Testis (tissue), 3 donors: Measurements from ENCODE around the gene N4BP2. TPM values are rescaled to one million over a fixed set of nuclear protein-coding genes. Genes with fewer than 3 reads are reported as not detected.
"Not testable (repeated sequence)": the region's sequence is repeated elsewhere in the genome, so short reads cannot be mapped to it uniquely, and the experiment has no call there.

ENCODE experiments used
- DNase-seq: peaks from one replicate; pipeline ENCODE4 v3.0.0-alpha.2; 2019
- H3K27ac ChIP-seq, 2 donors: fragments of 200-600 bp; sonication (generic); one replicate each; pipeline ENCODE4 v1.5.1; 2019
- H3K27me3 ChIP-seq: fragments of 200-600 bp; sonication (generic); one replicate; pipeline ENCODE4 v1.5.1; 2019
- H3K36me3 ChIP-seq: fragments of 200-600 bp; sonication (generic); one replicate; pipeline ENCODE4 v1.5.1; 2017; ENCODE audit warnings: low read depth; ENCODE audit errors: missing control alignments
- H3K4me1 ChIP-seq: fragments of 200-600 bp; sonication (generic); one replicate; pipeline ENCODE4 v1.5.1; 2019
- H3K4me3 ChIP-seq, 2 donors: fragments of 200-600 bp; sonication (generic); one replicate each; pipeline ENCODE4 v1.5.1; 2017 to 2019
- H3K9me3 ChIP-seq: fragments of 200-600 bp; sonication (generic); one replicate; pipeline ENCODE4 v1.5.1; 2017
- CTCF ChIP-seq, 3 experiments: fragments of 450-650 bp in 2 of 3; fragments of 200-600 bp in 1 of 3; sonication (generic) in 1 of 3; IDR thresholded peaks; one replicate each; pipeline ENCODE4 v1.5.1; 2016 to 2019; ENCODE audit warnings: antibody characterized with exemption in 3 of 3, mild to moderate bottlenecking in 2 of 3, moderate library complexity in 1 of 3
- POLR2A ChIP-seq: fragments of 450-650 bp; IDR thresholded peaks from one replicate; pipeline ENCODE4 v1.6.1; 2017; ENCODE audit warnings: antibody characterized with exemption, mild to moderate bottlenecking, moderate library complexity
- WGBS, 2 donors: methylation state at CpG; one replicate each; pipeline ENCODE4 v1.1.5; 2018; 5-methylcytosine and 5-hydroxymethylcytosine counted together
- intact Hi-C: fragments of 100-400 bp; cut with DNase I; formaldehyde crosslinking; loops from one replicate; pipeline ENCODE4 v1.15.1; 2023; ENCODE audit warnings: low total_unique reads
- polyA plus RNA-seq: library from polyadenylated mRNA; stranded (reverse); fragments of 350-450 nt; fragmentation: Illumina TruSeq; extraction: RNeasy Lipid Tissue Mini Kit (QIAGEN cat#74804); gene quantifications from one replicate; pipeline ENCODE4 v1.2.3, GENCODE V29; 2014; ENCODE audit warnings: low read depth, low replicate concordance; ENCODE audit not compliant: insufficient read depth
- total RNA-seq, 2 donors: library from RNA; depleted of rRNA; stranded (reverse); fragments of >200 nt; gene quantifications; one replicate each; pipeline ENCODE4 v1.2.3, GENCODE V29; 2016

Gene N4BP2
- total and polyA plus RNA-seq, 3 donors from 2014 or later = 3.9 to 14.6 (median 8.5) TPM

- intact Hi-C loops = no loop called here
- Histone ChIP-seq H3K27ac (no peak overlapping the region), H3K4me3 (no peak overlapping the region), H3K27me3 (no peaks in the 10 kb centered on the region), H3K36me3 (no peaks in the 10 kb centered on the region), H3K9me3 (no peaks in the 10 kb centered on the region), H3K4me1 (no peaks in the 10 kb centered on the region)
- no peak for DNase-seq
- no peak for TF ChIP-seq CTCF (IDR thresholded peaks at IDR 0.05)
- 96 to 100% methylated on average over 2 of the region's 2 CpGs for WGBS, 2 donors
These were observed 88.1 kb downstream of the N4BP2 start for GRCh38 chr4:40144716-40145115.

GRCh38 chr4:40147490-40147889, 90.8 kb downstream of the N4BP2 start:
- H3K27ac ChIP-seq, H3K27me3 ChIP-seq, H3K4me3 ChIP-seq, H3K36me3 ChIP-seq, H3K4me1 ChIP-seq, intact Hi-C loops, DNase-seq, H3K9me3 ChIP-seq: not testable (repeated sequence)
- WGBS, 2 donors = 92% methylated on average over 19 of the region's 31 CpGs; no CpG with 5 or more reads in 1 of the 2 donors

GRCh38 chr4:40149960-40150385, 93.3 kb downstream of the N4BP2 start:
- intact Hi-C loops = no loop called here
- 92 to 93% methylated on average over 3 of the region's 3 CpGs for WGBS, 2 donors
- H3K9me3 ChIP-seq = no peaks in the 10 kb centered on the region
- no peaks in the 10 kb centered on the region for H3K36me3 ChIP-seq
- no peaks in the 10 kb centered on the region for H3K4me1 ChIP-seq
- no peak overlapping the region for H3K4me3 ChIP-seq
- H3K27ac ChIP-seq = no peak overlapping the region
- DNase-seq = peak; percentile 78
- H3K27me3 ChIP-seq = no peaks in the 10 kb centered on the region
- peak; percentile 89 to 92 (median 89) for TF ChIP-seq CTCF (IDR thresholded peaks at IDR 0.05)
- TF ChIP-seq POLR2A = no peak

GRCh38 chr4:40150932-40151331, 94.3 kb downstream of the N4BP2 start:
- no peak for DNase-seq
- Histone ChIP-seq H3K27ac (no peak overlapping the region), H3K4me1 (no peaks in the 10 kb centered on the region), H3K4me3 (no peak overlapping the region), H3K36me3 (no peaks in the 10 kb centered on the region), H3K27me3 (no peaks in the 10 kb centered on the region), H3K9me3 (no peaks in the 10 kb centered on the region)
- 89% methylated on average over 3 of the region's 3 CpGs for WGBS, 2 donors
- TF ChIP-seq CTCF (IDR thresholded peaks at IDR 0.05) (no peak), POLR2A (no peak)
- intact Hi-C loops = no loop called here

- H3K36me3 ChIP-seq = no peaks in the 10 kb centered on the region
- H3K27me3 ChIP-seq = no peaks in the 10 kb centered on the region
- WGBS, 2 donors = 85 to 89% methylated on average over 4 of the region's 4 CpGs
- intact Hi-C loops = no loop called here
- no peak overlapping the region for H3K27ac ChIP-seq
- H3K4me3 ChIP-seq = no peak overlapping the region
- H3K9me3 ChIP-seq = no peaks in the 10 kb centered on the region
- H3K4me1 ChIP-seq = no peaks in the 10 kb centered on the region
- no peak for DNase-seq
- TF ChIP-seq CTCF (IDR thresholded peaks at IDR 0.05) = no peak
- no peak for TF ChIP-seq POLR2A
These were observed 96.0 kb downstream of the N4BP2 start for GRCh38 chr4:40152637-40153036.
